GM12875 (cell line): ENCODE measurements around the gene DMAP1.
"Not testable (repeated sequence)": the region's sequence is repeated elsewhere in the genome, so short reads cannot be mapped to it uniquely, and the experiment has no call there.

Source experiments
- H3K4me3 ChIP-seq: one replicate; pipeline ENCODE4 v1.5.1; 2011; ENCODE audit warnings: low read depth, low read length, control low read depth
- TF ChIP-seq, protein P1 (sequence below): IDR thresholded peaks from 2 replicates; pipeline ENCODE4 v1.5.1; 2011; ENCODE audit warnings: low read depth, mild to moderate bottlenecking, control low read depth, inconsistent platforms, low read length, moderate library complexity, borderline replicate concordance; ENCODE audit not compliant: insufficient read depth

Gene DMAP1

DNA sequence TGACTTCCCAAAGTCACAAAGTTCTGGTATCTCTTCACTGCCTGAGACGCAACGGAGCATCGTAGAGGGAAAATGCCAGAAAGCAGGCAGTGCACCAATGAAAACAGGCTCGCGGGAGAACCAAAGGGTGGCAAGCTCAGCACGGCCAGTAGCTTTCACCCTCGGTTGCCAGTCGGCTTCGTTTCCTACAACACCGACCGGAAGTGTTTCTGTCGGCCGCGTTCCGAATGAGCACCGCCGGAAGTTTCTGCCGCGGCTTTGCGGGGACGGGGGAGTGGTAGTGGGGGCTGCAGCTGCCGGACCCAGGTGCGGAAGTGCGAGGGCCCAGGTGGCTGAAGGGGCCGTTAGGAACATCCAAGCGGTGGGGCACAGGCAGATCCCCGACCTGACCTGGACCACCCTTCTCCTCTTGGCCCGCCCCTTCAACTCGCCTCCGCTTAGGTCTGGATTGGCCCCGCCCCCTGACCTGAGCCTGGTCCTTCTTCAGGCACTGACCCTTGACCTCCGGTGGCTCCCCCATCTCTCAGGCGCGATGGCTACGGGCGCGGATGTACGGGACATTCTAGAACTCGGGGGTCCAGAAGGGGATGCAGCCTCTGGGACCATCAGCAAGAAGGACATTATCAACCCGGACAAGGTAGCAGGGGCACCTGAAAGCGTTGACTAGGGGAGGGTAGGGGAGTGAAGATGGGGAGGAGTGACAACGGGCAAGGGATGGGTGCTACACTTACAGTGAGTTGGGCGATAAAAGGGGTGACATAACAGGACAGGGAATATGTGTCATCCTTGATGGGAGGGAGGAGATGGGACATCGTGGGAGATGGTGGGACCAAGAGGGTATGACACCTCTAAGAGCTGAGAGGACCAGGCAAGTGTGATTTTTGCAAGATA lies at the start of gene DMAP1:
DMAP1 (plus strand) TSS at position 250 of the 891 bp plus-strand sequence; CDS start at position 533, 283 bp downstream.
- TF ChIP-seq, protein P1, sequence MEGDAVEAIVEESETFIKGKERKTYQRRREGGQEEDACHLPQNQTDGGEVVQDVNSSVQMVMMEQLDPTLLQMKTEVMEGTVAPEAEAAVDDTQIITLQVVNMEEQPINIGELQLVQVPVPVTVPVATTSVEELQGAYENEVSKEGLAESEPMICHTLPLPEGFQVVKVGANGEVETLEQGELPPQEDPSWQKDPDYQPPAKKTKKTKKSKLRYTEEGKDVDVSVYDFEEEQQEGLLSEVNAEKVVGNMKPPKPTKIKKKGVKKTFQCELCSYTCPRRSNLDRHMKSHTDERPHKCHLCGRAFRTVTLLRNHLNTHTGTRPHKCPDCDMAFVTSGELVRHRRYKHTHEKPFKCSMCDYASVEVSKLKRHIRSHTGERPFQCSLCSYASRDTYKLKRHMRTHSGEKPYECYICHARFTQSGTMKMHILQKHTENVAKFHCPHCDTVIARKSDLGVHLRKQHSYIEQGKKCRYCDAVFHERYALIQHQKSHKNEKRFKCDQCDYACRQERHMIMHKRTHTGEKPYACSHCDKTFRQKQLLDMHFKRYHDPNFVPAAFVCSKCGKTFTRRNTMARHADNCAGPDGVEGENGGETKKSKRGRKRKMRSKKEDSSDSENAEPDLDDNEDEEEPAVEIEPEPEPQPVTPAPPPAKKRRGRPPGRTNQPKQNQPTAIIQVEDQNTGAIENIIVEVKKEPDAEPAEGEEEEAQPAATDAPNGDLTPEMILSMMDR = no peak
- peak within 1 kb of the TSS; percentile 60 for H3K4me3 ChIP-seq

GRCh38 chr1:44168520-44169098 lies 44.7 kb upstream of the DMAP1 start:
- no peak overlapping the region for H3K4me3 ChIP-seq
- TF ChIP-seq, protein P1 = no peak

DNA sequence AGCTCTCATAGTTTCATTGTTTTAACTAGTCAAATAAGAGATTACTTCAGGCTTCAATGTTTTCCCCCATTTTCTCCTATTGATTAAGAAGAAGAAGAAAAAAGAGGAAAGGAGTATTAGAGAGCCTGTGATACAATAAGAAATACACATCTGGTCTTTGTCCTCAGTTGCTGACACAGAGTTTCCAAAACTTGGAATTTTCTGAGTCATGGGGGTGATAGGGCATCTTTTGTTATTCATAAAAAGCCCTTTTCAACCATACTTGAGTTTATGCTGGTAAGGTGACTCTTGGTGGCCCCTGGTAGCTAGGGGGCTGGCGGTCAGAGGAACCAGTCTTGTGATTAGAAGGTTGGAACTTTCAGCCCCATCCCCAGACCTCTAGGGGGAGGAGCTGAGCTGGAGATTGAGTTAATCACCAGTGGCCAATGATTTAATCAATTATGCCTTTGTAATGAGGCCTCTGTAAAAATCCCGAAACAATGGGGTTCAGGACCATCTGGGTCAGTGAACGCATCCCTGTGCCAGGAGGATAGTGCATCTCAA lies 42.9 kb upstream of the DMAP1 start:
- TF ChIP-seq, protein P1 = no peak
- no peak overlapping the region for H3K4me3 ChIP-seq

DNA sequence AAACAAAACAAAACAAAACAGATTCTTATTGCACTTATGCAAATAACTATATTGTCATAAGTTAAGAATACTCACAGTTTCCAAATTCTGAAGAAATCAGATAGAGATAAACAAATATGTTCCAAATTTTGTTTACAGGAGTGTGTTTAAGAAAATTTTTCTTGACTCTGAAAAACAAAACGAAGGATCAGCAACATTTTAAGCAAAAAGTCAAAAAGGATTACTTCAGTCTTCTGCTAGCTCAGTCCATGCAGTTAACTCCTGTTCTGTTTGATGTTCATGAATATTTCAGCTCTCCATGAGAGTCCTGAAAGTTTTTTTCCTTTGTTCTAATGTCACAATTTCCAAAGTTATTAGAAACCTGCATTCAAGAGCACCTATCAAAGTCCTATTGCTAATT lies 38.6 kb upstream of the DMAP1 start:
- no peak overlapping the region for H3K4me3 ChIP-seq
- TF ChIP-seq, protein P1 = no peak

DNA sequence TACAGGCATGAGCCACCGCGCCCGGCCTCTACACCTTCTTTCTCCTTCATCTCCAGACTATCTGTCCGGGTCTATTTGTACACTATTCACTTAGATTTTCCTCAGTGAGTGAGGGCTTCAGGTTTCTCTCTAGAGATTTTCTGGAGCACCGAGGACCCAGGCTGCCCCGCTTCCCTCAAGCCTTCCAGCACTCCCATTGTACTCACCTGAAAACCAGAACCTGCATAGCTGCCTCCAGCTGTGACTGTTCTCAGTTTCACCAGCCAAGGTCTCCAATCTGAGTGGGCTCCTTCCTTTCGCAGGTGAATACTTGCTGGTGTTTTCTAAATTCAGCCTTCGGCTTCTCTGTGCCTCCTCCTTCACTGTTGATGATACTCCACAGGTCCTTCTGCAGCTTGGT lies 12.9 kb upstream of the DMAP1 start:
- TF ChIP-seq, protein P1 = no peak
- H3K4me3 ChIP-seq = no peak overlapping the region

GRCh38 chr1:44206545-44206944 lies 6.7 kb upstream of the DMAP1 start:
- not testable (repeated sequence) for H3K4me3 ChIP-seq

GRCh38 chr1:44208226-44208625 lies 5.0 kb upstream of the DMAP1 start:
- no peak overlapping the region for H3K4me3 ChIP-seq
- TF ChIP-seq, protein P1 = no peak
